IMR-90 (cell line): ENCODE data around the gene TRIM25. TPM values are rescaled to one million over a fixed set of nuclear protein-coding genes. Genes with fewer than 3 reads are reported as not detected.

Source experiments
- ATAC-seq: fragments of 200-7000 bp; cut with Tn5 transposase; 2 replicates; pipeline ENCODE4 v1.9.1; 2020; ENCODE audit warnings: low read depth, mild to moderate bottlenecking, moderate library complexity
- BruUV-seq: library from RNA; stranded (reverse); fragments of 400-500 nt; replicated peaks from 2 replicates; lab custom pipeline; 2021; lab: Mats Ljungman, UMichigan
- CTCF ChIA-PET: fragments of 300-600 bp; formaldehyde crosslinking; extraction: SDS; loops from one replicate; lab custom pipeline; 2021; ENCODE audit warnings: antibody characterized with exemption; lab: Yijun Ruan, JAX
- POLR2A ChIA-PET: fragments of 300-600 bp; sonication (Branson Sonifier 250); formaldehyde crosslinking; loops from one replicate; lab custom pipeline; 2022; ENCODE audit warnings: antibody characterized with exemption; ENCODE audit not compliant: unreplicated experiment; lab: Charles Lee
- DNase-seq: peaks from one replicate; pipeline ENCODE4 v3.0.0; 2013
- H2AFZ ChIP-seq: replicated peaks from 2 replicates; pipeline ENCODE3; 2013; ENCODE audit warnings: low read length, mild to moderate bottlenecking; ENCODE audit not compliant: poor library complexity
- H2AK5ac ChIP-seq: 2 replicates; pipeline ENCODE4 v1.6.1; 2013; ENCODE audit warnings: low read depth, low read length, inconsistent platforms
- H2AK9ac ChIP-seq: replicated peaks from 2 replicates; pipeline ENCODE3; 2013; ENCODE audit warnings: mild to moderate bottlenecking, low read depth, low read length, moderate library complexity; ENCODE audit not compliant: poor library complexity
- H2BK120ac ChIP-seq: 2 replicates; pipeline ENCODE4 v1.6.1; 2013; ENCODE audit warnings: low read depth, low read length, inconsistent platforms
- H2BK15ac ChIP-seq: 3 replicates; pipeline ENCODE4 v1.6.1; 2013; ENCODE audit warnings: low read depth, low read length, inconsistent platforms
- H2BK20ac ChIP-seq: 2 replicates; pipeline ENCODE4 v1.6.1; 2013; ENCODE audit warnings: low read depth, mild to moderate bottlenecking, inconsistent platforms, low read length, moderate library complexity
- H2BK5ac ChIP-seq: 2 replicates; pipeline ENCODE4 v1.6.1; 2013; ENCODE audit warnings: mild to moderate bottlenecking, low read depth, low read length, inconsistent platforms; ENCODE audit not compliant: poor library complexity, severe bottlenecking
- H3K14ac ChIP-seq: replicated peaks from 2 replicates; pipeline ENCODE4 v1.6.1; 2013; ENCODE audit warnings: low read depth, low read length, inconsistent platforms
- H3K18ac ChIP-seq: 2 replicates; pipeline ENCODE4 v1.6.1; 2013; ENCODE audit warnings: low read depth, low read length, control low read depth
- H3K23ac ChIP-seq: 2 replicates; pipeline ENCODE4 v1.6.1; 2013; ENCODE audit warnings: low read depth, low read length, inconsistent platforms
- H3K27ac ChIP-seq: 2 replicates; pipeline ENCODE4 v1.5.1; 2013; ENCODE audit warnings: mild to moderate bottlenecking, control low read depth, low read length; ENCODE audit not compliant: insufficient read depth
- H3K27me3 ChIP-seq: 2 replicates; pipeline ENCODE4 v1.6.1; 2013; ENCODE audit warnings: low read length; ENCODE audit not compliant: control insufficient read depth, insufficient read depth
- H3K36me3 ChIP-seq: 2 replicates; pipeline ENCODE4 v1.6.1; 2013; ENCODE audit warnings: low read length, mixed read lengths; ENCODE audit not compliant: control insufficient read depth, insufficient read depth
- H3K4ac ChIP-seq: 2 replicates; pipeline ENCODE4 v1.6.1; 2013; ENCODE audit warnings: low read depth, low read length, inconsistent platforms
- H3K4me1 ChIP-seq: 2 replicates; pipeline ENCODE4 v1.6.1; 2013; ENCODE audit warnings: low read length, mixed read lengths; ENCODE audit not compliant: control insufficient read depth, insufficient read depth
- H3K4me2 ChIP-seq: 2 replicates; pipeline ENCODE4 v1.6.1; 2013; ENCODE audit warnings: low read depth, mild to moderate bottlenecking, control low read depth, low read length, moderate library complexity
- H3K4me3 ChIP-seq: 2 replicates; pipeline ENCODE4 v1.5.1; 2013; ENCODE audit warnings: low read depth, mild to moderate bottlenecking, control low read depth, low read length, moderate library complexity; ENCODE audit not compliant: insufficient read depth
- H3K56ac ChIP-seq: 2 replicates; pipeline ENCODE4 v1.6.1; 2013; ENCODE audit warnings: low read length, inconsistent platforms; ENCODE audit not compliant: insufficient read depth; ENCODE audit errors: extremely low read depth
- H3K79me1 ChIP-seq, 2 experiments: 2 replicates each; pipeline ENCODE4 v1.6.1; 2013; ENCODE audit warnings: low read length in 2 of 2, inconsistent platforms in 1 of 2, low read depth in 1 of 2
- H3K9ac ChIP-seq: 2 replicates; pipeline ENCODE4 v1.6.1; 2013; ENCODE audit warnings: low read depth, low read length, control low read depth
- H3K9me1 ChIP-seq: 2 replicates; pipeline ENCODE4 v1.6.1; 2013; ENCODE audit warnings: low read length, inconsistent platforms; ENCODE audit not compliant: insufficient read depth
- H3K9me3 ChIP-seq: 2 replicates; pipeline ENCODE4 v1.6.1; 2013; ENCODE audit warnings: low read length; ENCODE audit not compliant: control insufficient read depth, insufficient read depth
- H4K20me1 ChIP-seq: 2 replicates; pipeline ENCODE4 v1.6.1; 2013; ENCODE audit warnings: low read length, inconsistent platforms; ENCODE audit not compliant: insufficient read depth
- H4K5ac ChIP-seq: 2 replicates; pipeline ENCODE4 v1.6.1; 2013; ENCODE audit warnings: mild to moderate bottlenecking, low read depth, low read length, control low read depth
- H4K8ac ChIP-seq, 2 experiments: 2 replicates each; pipeline ENCODE4 v1.6.1; 2013; ENCODE audit warnings: low read depth in 2 of 2, low read length in 2 of 2, control low read depth in 1 of 2, inconsistent platforms in 1 of 2
- H4K91ac ChIP-seq: 2 replicates; pipeline ENCODE4 v1.6.1; 2013; ENCODE audit warnings: low read depth, low read length, inconsistent platforms; ENCODE audit not compliant: insufficient read depth
- CHD1 ChIP-seq: IDR thresholded peaks from 2 replicates; pipeline ENCODE4 v1.6.1; 2012; ENCODE audit warnings: low read depth, low read length, improper control_type of control experiment
- MAZ ChIP-seq: IDR thresholded peaks from 2 replicates; pipeline ENCODE4 v1.6.1; 2012; ENCODE audit warnings: low read depth, mild to moderate bottlenecking, low read length, improper control_type of control experiment, moderate library complexity, borderline replicate concordance
- RCOR1 ChIP-seq: IDR thresholded peaks from 2 replicates; pipeline ENCODE4 v1.6.1; 2012; ENCODE audit warnings: mild to moderate bottlenecking, low read length, improper control_type of control experiment; ENCODE audit not compliant: insufficient replicate concordance
- WGBS, 2 experiments: methylation state at CpG; one replicate each; pipeline versions ENCODE4 v1.1.5 to v1.1.7; 2013; ENCODE audit warnings: missing lambda C conversion rate in 2 of 2; ENCODE audit not compliant: insufficient read length in 1 of 2; ENCODE audit errors: extremely low coverage in 2 of 2; 5-methylcytosine and 5-hydroxymethylcytosine counted together
- dilution Hi-C: fragments of 300-500 bp; cut with HindIII; formaldehyde crosslinking; loops from one replicate; pipeline ENCODE4 v1.14.3; 2018; ENCODE audit warnings: low sequenced_read_pairs; ENCODE audit not compliant: unreplicated experiment
- in situ Hi-C: fragments of 300-500 bp; cut with MboI; formaldehyde crosslinking; loops from 3 replicates; pipeline ENCODE4 v1.14.3; 2019; ENCODE audit warnings: low sequenced_read_pairs, inconsistent platforms, mixed read lengths
- intact Hi-C: fragments of 100-400 bp; cut with micrococcal nuclease; formaldehyde crosslinking; loops from 2 replicates; pipeline ENCODE4 v1.10.0; 2022
- microRNA-seq, 2 experiments: library from miRNA; stranded (forward) in 1 of 2; unstranded in 1 of 2; fragments of 10-50 nt in 1 of 2; fragments of <30 nt in 1 of 2; gene quantifications in 1 of 2; microRNA quantifications in 1 of 2; one replicate each; pipeline versions ENCODE3 to v1.1.0; 2013 to 2020; ENCODE audit not compliant: insufficient read depth in 1 of 2, insufficient read length in 1 of 2, unreplicated experiment in 1 of 2
- polyA plus RNA-seq, 3 experiments: library from polyadenylated mRNA; depleted of rRNA; stranded (reverse); fragments of >200 nt; gene quantifications; 2 replicates each; pipeline ENCODE4 v1.2.3, GENCODE V29; 2012; ENCODE audit warnings: low replicate concordance in 1 of 3
- small RNA-seq, 5 experiments: library from RNA; depleted of rRNA; stranded (forward); fragments of <200 nt; gene quantifications; one replicate each; pipeline ENCODE3, GENCODE V24; 2012
- total RNA-seq: library from RNA; depleted of rRNA; stranded (reverse); fragments of >200 nt; gene quantifications from 2 replicates; pipeline ENCODE4 v1.2.3, GENCODE V29; 2012; rRNA removed

The TRIM25 gene
- total and polyA plus RNA-seq, 2 of the 4 experiments (the other 2 are of a cell fraction), result 25.5 to 27.5 TPM

GRCh38 chr17:56838687-56839086, 75.2 kb downstream of the TRIM25 start:
- Histone ChIP-seq H3K4ac (no peak overlapping the region), H2AK5ac (no peak overlapping the region), H4K5ac (no peak overlapping the region), H3K9me3 (no peaks in the 10 kb centered on the region), H2AK9ac (no peak overlapping the region), H4K20me1 (peaks cover 8% of the 10 kb centered on the region), H2BK5ac (no peak overlapping the region), H2AFZ (no peak overlapping the region), H3K36me3 (peaks cover 7% of the 10 kb centered on the region), H3K56ac (no peak overlapping the region), H4K8ac (no peak overlapping the region), H3K27ac (no peak overlapping the region), H3K4me3 (no peak overlapping the region), H2BK20ac (no peak overlapping the region), H3K4me2 (no peak overlapping the region), H3K27me3 (no peaks in the 10 kb centered on the region), H3K9me1 (peaks cover 5% of the 10 kb centered on the region), H3K4me1 (peaks cover 3% of the 10 kb centered on the region), H3K14ac (no peak overlapping the region), H2BK15ac (no peak overlapping the region), H3K23ac (no peak overlapping the region), H3K18ac (no peak overlapping the region), H2BK120ac (no peak overlapping the region), H4K91ac (no peak overlapping the region), H3K79me1 (peaks cover 14 to 23% of the 10 kb centered on the region in 2 experiments), H3K9ac (no peak overlapping the region)
- POLR2A ChIA-PET, result no interaction called here
- no peak for DNase-seq
- TF ChIP-seq MAZ, result no peak
- no peak for TF ChIP-seq CHD1
- no peak for TF ChIP-seq RCOR1
- in situ Hi-C loops, result no loop called here
- intact Hi-C loops, result loop anchor here (1.0 kb wide), 1 partner anchor 10 kb away; no protein-coding TSS in a partner anchor
- no CpG with 5 or more reads among the region's 3 CpGs for whole genome bisulfite sequencing, 2 experiments
- CTCF ChIA-PET, result no interaction called here
- no peak for ATAC-seq
- dilution Hi-C loops, result no loop called here
- no TSS peak for BruUV-seq

Small RNA genes lying within 50 kb of the gene (microRNA-seq; reads per million reads assigned to microRNA genes)
- not detected for gene AC015912.2 (ENCODE audit: insufficient read depth, insufficient read length)
- not detected for gene RNU6-1158P (ENCODE audit: insufficient read depth, insufficient read length)

Small RNA genes lying within 50 kb of the gene (small RNA-seq; reads per million reads assigned to genes)
- gene AC015912.2, result 0 reads per million in 5 experiments
- gene RNU6-1158P, result 0 reads per million in 5 experiments

Other genes with a start within 250 kb of the TRIM25 start
- gene C17orf67, start 80.1 kb downstream of the TRIM25 start, total RNA-seq, result 0.18 and 0.56 TPM in 2 replicates
- gene C17orf67, start 80.1 kb downstream of the TRIM25 start, polyA plus RNA-seq (2012; rRNA removed), result 1.1 TPM in 2 replicates
- gene DGKE, start 79.9 kb downstream of the TRIM25 start, total RNA-seq, result 4.7 and 5.0 TPM in 2 replicates
- 2.4 and 3.9 TPM in 2 replicates for gene DGKE, start 79.9 kb downstream of the TRIM25 start, polyA plus RNA-seq (2012; rRNA removed)
- gene COIL, start 47.0 kb upstream of the TRIM25 start, total RNA-seq, result 13.3 and 21.7 TPM in 2 replicates
- 4.3 and 5.2 TPM in 2 replicates for gene COIL, start 47.0 kb upstream of the TRIM25 start, polyA plus RNA-seq (2012; rRNA removed)
- gene SCPEP1, start 64.1 kb upstream of the TRIM25 start, total RNA-seq, result 16.5 and 16.7 TPM in 2 replicates
- gene SCPEP1, start 64.1 kb upstream of the TRIM25 start, polyA plus RNA-seq (2012; rRNA removed), result 29.8 and 32.1 TPM in 2 replicates
- 10.2 and 11.7 TPM in 2 replicates for gene AKAP1, start 171.2 kb upstream of the TRIM25 start, total RNA-seq
- gene AKAP1, start 171.2 kb upstream of the TRIM25 start, polyA plus RNA-seq (2012; rRNA removed), result 16.4 and 17.4 TPM in 2 replicates